ENCODE measurements around the gene PSAPL1.

DNA sequence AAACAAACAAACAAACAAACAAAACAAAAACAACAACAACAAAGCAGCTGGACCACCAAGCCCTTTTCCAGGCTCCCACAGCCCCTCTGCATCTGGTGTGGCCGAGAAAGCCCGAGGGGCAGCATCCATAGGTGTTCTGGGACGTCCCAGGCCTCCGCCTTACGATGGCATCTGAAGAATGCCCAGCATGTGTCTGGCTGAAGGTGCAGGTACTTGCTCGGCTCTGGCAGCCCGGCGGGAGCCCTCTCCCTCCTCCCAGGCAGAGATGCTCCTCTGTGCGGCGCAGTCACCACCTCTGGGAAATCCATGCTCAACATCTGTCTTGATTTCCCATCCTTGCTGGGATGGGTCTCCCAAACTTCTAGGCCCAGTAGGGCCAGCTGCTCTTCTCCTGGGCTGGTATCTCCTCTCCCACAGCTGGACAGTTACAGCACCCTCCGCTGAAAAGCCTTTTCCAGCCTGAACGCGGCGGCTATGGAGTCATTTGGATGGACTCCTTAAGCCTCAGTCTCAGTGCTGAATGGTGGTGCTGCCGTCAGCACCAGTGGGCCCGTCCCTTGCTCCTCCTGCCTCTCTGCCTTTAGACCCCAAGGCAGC, 4.3 kb downstream of the PSAPL1 start:
- TF ChIP-seq, protein P1, sequence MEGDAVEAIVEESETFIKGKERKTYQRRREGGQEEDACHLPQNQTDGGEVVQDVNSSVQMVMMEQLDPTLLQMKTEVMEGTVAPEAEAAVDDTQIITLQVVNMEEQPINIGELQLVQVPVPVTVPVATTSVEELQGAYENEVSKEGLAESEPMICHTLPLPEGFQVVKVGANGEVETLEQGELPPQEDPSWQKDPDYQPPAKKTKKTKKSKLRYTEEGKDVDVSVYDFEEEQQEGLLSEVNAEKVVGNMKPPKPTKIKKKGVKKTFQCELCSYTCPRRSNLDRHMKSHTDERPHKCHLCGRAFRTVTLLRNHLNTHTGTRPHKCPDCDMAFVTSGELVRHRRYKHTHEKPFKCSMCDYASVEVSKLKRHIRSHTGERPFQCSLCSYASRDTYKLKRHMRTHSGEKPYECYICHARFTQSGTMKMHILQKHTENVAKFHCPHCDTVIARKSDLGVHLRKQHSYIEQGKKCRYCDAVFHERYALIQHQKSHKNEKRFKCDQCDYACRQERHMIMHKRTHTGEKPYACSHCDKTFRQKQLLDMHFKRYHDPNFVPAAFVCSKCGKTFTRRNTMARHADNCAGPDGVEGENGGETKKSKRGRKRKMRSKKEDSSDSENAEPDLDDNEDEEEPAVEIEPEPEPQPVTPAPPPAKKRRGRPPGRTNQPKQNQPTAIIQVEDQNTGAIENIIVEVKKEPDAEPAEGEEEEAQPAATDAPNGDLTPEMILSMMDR (conservative IDR thresholded peaks at IDR 0.05 in 1 of 2, IDR thresholded peaks at IDR 0.05 in 1 of 2; ENCODE audit: low read depth in 1 of 2, low read length in 2 of 2): no peak
- no peak for TF ChIP-seq EZH2 (IDR thresholded peaks at IDR 0.05; ENCODE audit: low read length, missing control alignments)
